WTC11 (cell line): ENCODE measurements around the gene SLAMF7. TPM values are rescaled to one million over a fixed set of nuclear protein-coding genes. Genes with fewer than 3 reads are reported as not detected.

ENCODE experiments used
- ATAC-seq: fragments of 200-7000 bp; cut with Tn5 transposase; 2 replicates; pipeline ENCODE4 v1.10.0; 2021; ENCODE audit warnings: mild to moderate bottlenecking, moderate library complexity
- CTCF ChIA-PET: fragments of 300-600 bp; sonication (Branson Sonifier 250); formaldehyde crosslinking; loops from one replicate; lab custom pipeline; 2021; ENCODE audit warnings: antibody characterized with exemption; lab: Charles Lee
- POLR2A ChIA-PET: fragments of 350-600 bp; sonication (Branson Sonifier 250); formaldehyde crosslinking; loops from one replicate; lab custom pipeline; 2021; ENCODE audit warnings: antibody characterized with exemption; lab: Charles Lee
- DNase-seq: peaks from one replicate; pipeline ENCODE4 v3.0.0; 2021; ENCODE audit warnings: low spot score
- H3K27ac Mint-ChIP-seq: 2 replicates; pipeline ENCODE4 v1.8.0; 2021; ENCODE audit warnings: mixed read lengths
- H3K27me3 Mint-ChIP-seq: 2 replicates; pipeline ENCODE4 v1.8.0; 2021; ENCODE audit warnings: low read depth, mild to moderate bottlenecking, moderate library complexity, mixed read lengths
- H3K36me3 Mint-ChIP-seq: 2 replicates; pipeline ENCODE4 v1.8.0; 2021; ENCODE audit warnings: mixed read lengths
- H3K4me1 Mint-ChIP-seq: 2 replicates; pipeline ENCODE4 v1.8.0; 2022; ENCODE audit warnings: mixed read lengths
- H3K4me3 Mint-ChIP-seq: 2 replicates; pipeline ENCODE4 v1.8.0; 2021; ENCODE audit warnings: mild to moderate bottlenecking, moderate library complexity, mixed read lengths
- H3K9me3 Mint-ChIP-seq: 2 replicates; pipeline ENCODE4 v1.8.0; 2021; ENCODE audit warnings: mixed read lengths
- ATF1 ChIP-seq: sonication (generic); formaldehyde crosslinking; IDR thresholded peaks from 2 replicates; pipeline ENCODE4 v1.8.1; 2023; ENCODE audit warnings: mild to moderate bottlenecking, moderate library complexity, missing genetic modification reagents
- EMX1 ChIP-seq: fragments of 250-450 bp; sonication (Bioruptor Pico); IDR thresholded peaks from 2 replicates; pipeline ENCODE4 v1.8.0; 2021; ENCODE audit warnings: mild to moderate bottlenecking
- FOXP1 ChIP-seq: sonication (generic); formaldehyde crosslinking; IDR thresholded peaks from 2 replicates; pipeline ENCODE4 v1.8.0; 2022; ENCODE audit warnings: missing genetic modification reagents, mild to moderate bottlenecking, moderate library complexity, borderline replicate concordance
- GABPB1 ChIP-seq: sonication (generic); formaldehyde crosslinking; IDR thresholded peaks from 2 replicates; pipeline ENCODE4 v1.8.1; 2023; ENCODE audit warnings: mild to moderate bottlenecking, missing genetic modification reagents
- GRHL2 ChIP-seq: fragments of 250-450 bp; sonication (Bioruptor Pico); IDR thresholded peaks from 2 replicates; pipeline ENCODE4 v1.8.0; 2022; ENCODE audit warnings: mild to moderate bottlenecking, moderate library complexity; ENCODE audit not compliant: insufficient replicate concordance, severe bottlenecking
- JAZF1 ChIP-seq: fragments of 250-450 bp; sonication (Bioruptor Pico); IDR thresholded peaks from 2 replicates; pipeline ENCODE4 v1.9.0; 2021; ENCODE audit warnings: moderate library complexity, mild to moderate bottlenecking, inconsistent platforms
- NFYB ChIP-seq: sonication (generic); formaldehyde crosslinking; conservative IDR thresholded peaks from 2 replicates; pipeline ENCODE4 v1.8.0; 2022; ENCODE audit warnings: low read depth, missing genetic modification reagents
- NR1H2 ChIP-seq: sonication (generic); formaldehyde crosslinking; IDR thresholded peaks from 2 replicates; pipeline ENCODE4 v1.9.0; 2021; ENCODE audit warnings: mild to moderate bottlenecking, moderate library complexity, missing genetic modification reagents
- TEAD1 ChIP-seq: sonication (generic); formaldehyde crosslinking; IDR thresholded peaks from 2 replicates; pipeline ENCODE4 v1.8.0; 2022; ENCODE audit warnings: mild to moderate bottlenecking, missing genetic modification reagents
- ZNF263 ChIP-seq: sonication (generic); formaldehyde crosslinking; IDR thresholded peaks from 2 replicates; pipeline ENCODE4 v1.8.1; 2022; ENCODE audit warnings: low read depth, mild to moderate bottlenecking, moderate library complexity, missing genetic modification reagents
- total RNA-seq: library from RNA; stranded (reverse); gene quantifications from 3 replicates; pipeline ENCODE4 v1.2.3, GENCODE V29; 2021
- TF ChIP-seq, protein P1 (sequence below): sonication (generic); formaldehyde crosslinking; IDR thresholded peaks from 2 replicates; pipeline ENCODE4 v1.8.1; 2023; ENCODE audit warnings: mild to moderate bottlenecking, missing genetic modification reagents, borderline replicate concordance
- TF ChIP-seq, protein P2 (sequence below): sonication (generic); formaldehyde crosslinking; IDR thresholded peaks from 2 replicates; pipeline ENCODE4 v1.8.0; 2023; ENCODE audit warnings: missing genetic modification reagents, mild to moderate bottlenecking, borderline replicate concordance
- TF ChIP-seq, protein P3 (sequence below): sonication (generic); formaldehyde crosslinking; IDR thresholded peaks from 2 replicates; pipeline ENCODE4 v1.8.0; 2022; ENCODE audit warnings: mild to moderate bottlenecking, missing genetic modification reagents
- TF ChIP-seq, protein P4 (sequence below): sonication (generic); formaldehyde crosslinking; IDR thresholded peaks from 2 replicates; pipeline ENCODE4 v1.8.1; 2022; ENCODE audit warnings: low read depth, missing genetic modification reagents, borderline replicate concordance
- TF ChIP-seq, protein P5 (sequence below): fragments of 250-450 bp; sonication (Bioruptor Pico); IDR thresholded peaks from 2 replicates; pipeline ENCODE4 v2.1.2; 2022; ENCODE audit warnings: mild to moderate bottlenecking, moderate library complexity

SLAMF7 gene
- total RNA-seq, 1 experiment from 2014 or later: 0.15 TPM

DNA sequence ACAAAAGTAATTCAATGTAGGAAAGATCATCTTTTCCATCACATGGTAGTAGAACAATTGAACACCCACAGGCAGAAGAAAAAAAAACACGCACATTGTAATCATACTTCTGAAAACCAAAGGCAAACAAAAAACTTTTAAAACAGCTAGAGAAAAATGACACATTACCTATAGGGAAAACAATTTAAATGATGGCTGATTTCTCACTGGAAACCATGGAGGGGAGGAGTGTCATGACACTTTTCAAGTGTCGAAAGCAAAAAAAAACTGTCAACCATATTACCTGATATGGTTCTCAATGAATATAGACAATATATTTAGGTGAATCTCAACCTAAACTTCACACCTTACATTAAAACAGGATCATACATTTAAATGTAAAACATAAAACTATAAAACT, 776 bp upstream of the SLAMF7 start:
- Mint-ChIP-seq H3K27ac (no peak overlapping the region), H3K9me3 (peaks cover 42% of the 10 kb centered on the region), H3K27me3 (peaks cover 9% of the 10 kb centered on the region; the same call in 1 of the 2 replicates), H3K4me3 (no peak overlapping the region), H3K36me3 (peaks cover 20% of the 10 kb centered on the region), H3K4me1 (no peaks in the 10 kb centered on the region)
- ATAC-seq: no peak
- TF ChIP-seq GRHL2 (CRISPR knock-in tag) (no peak), FOXP1 (CRISPR knock-in tag) (no peak), NR1H2 (CRISPR knock-in tag) (no peak), GABPB1 (no peak), ATF1 (CRISPR knock-in tag) (no peak), TEAD1 (CRISPR knock-in tag) (no peak), ZNF263 (CRISPR knock-in tag) (no peak), JAZF1 (no peak), NFYB (CRISPR knock-in tag) (no peak), EMX1 (CRISPR knock-in tag) (no peak)
- TF ChIP-seq, protein P1, sequence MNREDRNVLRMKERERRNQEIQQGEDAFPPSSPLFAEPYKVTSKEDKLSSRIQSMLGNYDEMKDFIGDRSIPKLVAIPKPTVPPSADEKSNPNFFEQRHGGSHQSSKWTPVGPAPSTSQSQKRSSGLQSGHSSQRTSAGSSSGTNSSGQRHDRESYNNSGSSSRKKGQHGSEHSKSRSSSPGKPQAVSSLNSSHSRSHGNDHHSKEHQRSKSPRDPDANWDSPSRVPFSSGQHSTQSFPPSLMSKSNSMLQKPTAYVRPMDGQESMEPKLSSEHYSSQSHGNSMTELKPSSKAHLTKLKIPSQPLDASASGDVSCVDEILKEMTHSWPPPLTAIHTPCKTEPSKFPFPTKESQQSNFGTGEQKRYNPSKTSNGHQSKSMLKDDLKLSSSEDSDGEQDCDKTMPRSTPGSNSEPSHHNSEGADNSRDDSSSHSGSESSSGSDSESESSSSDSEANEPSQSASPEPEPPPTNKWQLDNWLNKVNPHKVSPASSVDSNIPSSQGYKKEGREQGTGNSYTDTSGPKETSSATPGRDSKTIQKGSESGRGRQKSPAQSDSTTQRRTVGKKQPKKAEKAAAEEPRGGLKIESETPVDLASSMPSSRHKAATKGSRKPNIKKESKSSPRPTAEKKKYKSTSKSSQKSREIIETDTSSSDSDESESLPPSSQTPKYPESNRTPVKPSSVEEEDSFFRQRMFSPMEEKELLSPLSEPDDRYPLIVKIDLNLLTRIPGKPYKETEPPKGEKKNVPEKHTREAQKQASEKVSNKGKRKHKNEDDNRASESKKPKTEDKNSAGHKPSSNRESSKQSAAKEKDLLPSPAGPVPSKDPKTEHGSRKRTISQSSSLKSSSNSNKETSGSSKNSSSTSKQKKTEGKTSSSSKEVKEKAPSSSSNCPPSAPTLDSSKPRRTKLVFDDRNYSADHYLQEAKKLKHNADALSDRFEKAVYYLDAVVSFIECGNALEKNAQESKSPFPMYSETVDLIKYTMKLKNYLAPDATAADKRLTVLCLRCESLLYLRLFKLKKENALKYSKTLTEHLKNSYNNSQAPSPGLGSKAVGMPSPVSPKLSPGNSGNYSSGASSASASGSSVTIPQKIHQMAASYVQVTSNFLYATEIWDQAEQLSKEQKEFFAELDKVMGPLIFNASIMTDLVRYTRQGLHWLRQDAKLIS (CRISPR knock-in tag): no peak
- TF ChIP-seq, protein P2, sequence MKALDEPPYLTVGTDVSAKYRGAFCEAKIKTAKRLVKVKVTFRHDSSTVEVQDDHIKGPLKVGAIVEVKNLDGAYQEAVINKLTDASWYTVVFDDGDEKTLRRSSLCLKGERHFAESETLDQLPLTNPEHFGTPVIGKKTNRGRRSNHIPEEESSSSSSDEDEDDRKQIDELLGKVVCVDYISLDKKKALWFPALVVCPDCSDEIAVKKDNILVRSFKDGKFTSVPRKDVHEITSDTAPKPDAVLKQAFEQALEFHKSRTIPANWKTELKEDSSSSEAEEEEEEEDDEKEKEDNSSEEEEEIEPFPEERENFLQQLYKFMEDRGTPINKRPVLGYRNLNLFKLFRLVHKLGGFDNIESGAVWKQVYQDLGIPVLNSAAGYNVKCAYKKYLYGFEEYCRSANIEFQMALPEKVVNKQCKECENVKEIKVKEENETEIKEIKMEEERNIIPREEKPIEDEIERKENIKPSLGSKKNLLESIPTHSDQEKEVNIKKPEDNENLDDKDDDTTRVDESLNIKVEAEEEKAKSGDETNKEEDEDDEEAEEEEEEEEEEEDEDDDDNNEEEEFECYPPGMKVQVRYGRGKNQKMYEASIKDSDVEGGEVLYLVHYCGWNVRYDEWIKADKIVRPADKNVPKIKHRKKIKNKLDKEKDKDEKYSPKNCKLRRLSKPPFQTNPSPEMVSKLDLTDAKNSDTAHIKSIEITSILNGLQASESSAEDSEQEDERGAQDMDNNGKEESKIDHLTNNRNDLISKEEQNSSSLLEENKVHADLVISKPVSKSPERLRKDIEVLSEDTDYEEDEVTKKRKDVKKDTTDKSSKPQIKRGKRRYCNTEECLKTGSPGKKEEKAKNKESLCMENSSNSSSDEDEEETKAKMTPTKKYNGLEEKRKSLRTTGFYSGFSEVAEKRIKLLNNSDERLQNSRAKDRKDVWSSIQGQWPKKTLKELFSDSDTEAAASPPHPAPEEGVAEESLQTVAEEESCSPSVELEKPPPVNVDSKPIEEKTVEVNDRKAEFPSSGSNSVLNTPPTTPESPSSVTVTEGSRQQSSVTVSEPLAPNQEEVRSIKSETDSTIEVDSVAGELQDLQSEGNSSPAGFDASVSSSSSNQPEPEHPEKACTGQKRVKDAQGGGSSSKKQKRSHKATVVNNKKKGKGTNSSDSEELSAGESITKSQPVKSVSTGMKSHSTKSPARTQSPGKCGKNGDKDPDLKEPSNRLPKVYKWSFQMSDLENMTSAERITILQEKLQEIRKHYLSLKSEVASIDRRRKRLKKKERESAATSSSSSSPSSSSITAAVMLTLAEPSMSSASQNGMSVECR (CRISPR knock-in tag): no peak
- TF ChIP-seq, protein P3, sequence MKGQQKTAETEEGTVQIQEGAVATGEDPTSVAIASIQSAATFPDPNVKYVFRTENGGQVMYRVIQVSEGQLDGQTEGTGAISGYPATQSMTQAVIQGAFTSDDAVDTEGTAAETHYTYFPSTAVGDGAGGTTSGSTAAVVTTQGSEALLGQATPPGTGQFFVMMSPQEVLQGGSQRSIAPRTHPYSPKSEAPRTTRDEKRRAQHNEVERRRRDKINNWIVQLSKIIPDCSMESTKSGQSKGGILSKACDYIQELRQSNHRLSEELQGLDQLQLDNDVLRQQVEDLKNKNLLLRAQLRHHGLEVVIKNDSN (CRISPR knock-in tag): no peak
- TF ChIP-seq, protein P4, sequence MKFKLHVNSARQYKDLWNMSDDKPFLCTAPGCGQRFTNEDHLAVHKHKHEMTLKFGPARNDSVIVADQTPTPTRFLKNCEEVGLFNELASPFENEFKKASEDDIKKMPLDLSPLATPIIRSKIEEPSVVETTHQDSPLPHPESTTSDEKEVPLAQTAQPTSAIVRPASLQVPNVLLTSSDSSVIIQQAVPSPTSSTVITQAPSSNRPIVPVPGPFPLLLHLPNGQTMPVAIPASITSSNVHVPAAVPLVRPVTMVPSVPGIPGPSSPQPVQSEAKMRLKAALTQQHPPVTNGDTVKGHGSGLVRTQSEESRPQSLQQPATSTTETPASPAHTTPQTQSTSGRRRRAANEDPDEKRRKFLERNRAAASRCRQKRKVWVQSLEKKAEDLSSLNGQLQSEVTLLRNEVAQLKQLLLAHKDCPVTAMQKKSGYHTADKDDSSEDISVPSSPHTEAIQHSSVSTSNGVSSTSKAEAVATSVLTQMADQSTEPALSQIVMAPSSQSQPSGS (CRISPR knock-in tag): no peak
- TF ChIP-seq, protein P5, sequence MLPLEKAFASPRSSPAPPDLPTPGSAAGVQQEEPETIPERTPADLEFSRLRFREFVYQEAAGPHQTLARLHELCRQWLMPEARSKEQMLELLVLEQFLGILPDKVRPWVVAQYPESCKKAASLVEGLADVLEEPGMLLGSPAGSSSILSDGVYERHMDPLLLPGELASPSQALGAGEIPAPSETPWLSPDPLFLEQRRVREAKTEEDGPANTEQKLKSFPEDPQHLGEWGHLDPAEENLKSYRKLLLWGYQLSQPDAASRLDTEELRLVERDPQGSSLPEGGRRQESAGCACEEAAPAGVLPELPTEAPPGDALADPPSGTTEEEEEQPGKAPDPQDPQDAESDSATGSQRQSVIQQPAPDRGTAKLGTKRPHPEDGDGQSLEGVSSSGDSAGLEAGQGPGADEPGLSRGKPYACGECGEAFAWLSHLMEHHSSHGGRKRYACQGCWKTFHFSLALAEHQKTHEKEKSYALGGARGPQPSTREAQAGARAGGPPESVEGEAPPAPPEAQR: no peak
- POLR2A ChIA-PET: no interaction called here
- no peak for DNase-seq
- CTCF ChIA-PET: interaction anchor here (2.0 kb wide), 1 partner anchor 39 kb away, joined by 4 read pairs; no protein-coding TSS in a partner anchor
